ENCODE measurements around the gene CDC73.

Gene CDC73

DNA sequence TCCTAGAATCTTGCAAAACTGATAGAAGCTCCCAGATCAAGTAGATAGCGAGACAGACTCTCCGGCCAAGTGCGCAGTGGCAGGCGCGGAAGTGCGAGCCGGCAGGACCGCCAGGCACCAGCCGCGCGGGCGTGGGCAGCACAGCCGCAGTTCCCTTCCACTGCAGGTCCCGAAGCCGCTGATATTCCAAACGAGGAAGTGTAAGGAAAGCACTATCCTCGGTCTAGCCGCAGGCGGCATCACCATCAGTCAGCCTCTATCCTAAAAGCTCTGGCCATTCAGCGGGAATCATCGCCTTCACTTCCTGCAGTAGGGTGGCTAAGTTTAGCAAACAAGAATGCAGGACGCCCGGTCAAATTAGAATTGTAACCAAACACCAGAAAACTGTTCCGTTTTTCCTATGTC lies 17.3 kb upstream of the CDC73 start:
- no peak overlapping the region for H2BK120ac ChIP-seq (ENCODE audit: low read depth, low read length)
- H3K79me2 ChIP-seq (ENCODE audit: control insufficient read depth, insufficient read depth, low read length) = no peaks in the 10 kb centered on the region
- H3K23ac ChIP-seq (ENCODE audit: low read length) = peak overlapping the region; percentile 81
- no CpG with 5 or more reads among the region's 24 CpGs for WGBS (ENCODE audit: extremely low coverage, insufficient coverage, low lambda C conversion rate)
- H3K18ac ChIP-seq (ENCODE audit: low read length) = no peak overlapping the region
- peaks cover 5% of the 10 kb centered on the region for H3K4me1 ChIP-seq (ENCODE audit: control insufficient read depth, low read depth, low read length)
- peak overlapping the region; percentile 45 for H3K4me2 ChIP-seq (ENCODE audit: low read length)
- H3K56ac ChIP-seq (ENCODE audit: low read length) = peak overlapping the region; percentile 94
- H3K4me3 ChIP-seq (ENCODE audit: low read length) = peak overlapping the region; percentile 83
- no peak overlapping the region for H2BK15ac ChIP-seq (replicated peaks; ENCODE audit: low read depth)
- DNase-seq = peak; percentile 77
- no peak overlapping the region for H4K5ac ChIP-seq (ENCODE audit: low read length)
- H3K9ac ChIP-seq (ENCODE audit: low read length) = peak overlapping the region; percentile 79
- no peaks in the 10 kb centered on the region for H3K36me3 ChIP-seq (ENCODE audit: control insufficient read depth, insufficient read depth, low read length)
- no peak overlapping the region for H2AK5ac ChIP-seq (ENCODE audit: low read length)
- no peak overlapping the region for H3K4ac ChIP-seq (ENCODE audit: low read depth, low read length)
- H3K27me3 ChIP-seq (ENCODE audit: insufficient read depth, low read length, poor library complexity) = no peaks in the 10 kb centered on the region
- H2BK5ac ChIP-seq (ENCODE audit: low read length) = no peak overlapping the region
- no peaks in the 10 kb centered on the region for H3K79me1 ChIP-seq (ENCODE audit: low read length)
- H4K8ac ChIP-seq (ENCODE audit: low read depth, low read length) = no peak overlapping the region
- peak overlapping the region; percentile 88 for H3K27ac ChIP-seq (ENCODE audit: low read depth, low read length)

DNA sequence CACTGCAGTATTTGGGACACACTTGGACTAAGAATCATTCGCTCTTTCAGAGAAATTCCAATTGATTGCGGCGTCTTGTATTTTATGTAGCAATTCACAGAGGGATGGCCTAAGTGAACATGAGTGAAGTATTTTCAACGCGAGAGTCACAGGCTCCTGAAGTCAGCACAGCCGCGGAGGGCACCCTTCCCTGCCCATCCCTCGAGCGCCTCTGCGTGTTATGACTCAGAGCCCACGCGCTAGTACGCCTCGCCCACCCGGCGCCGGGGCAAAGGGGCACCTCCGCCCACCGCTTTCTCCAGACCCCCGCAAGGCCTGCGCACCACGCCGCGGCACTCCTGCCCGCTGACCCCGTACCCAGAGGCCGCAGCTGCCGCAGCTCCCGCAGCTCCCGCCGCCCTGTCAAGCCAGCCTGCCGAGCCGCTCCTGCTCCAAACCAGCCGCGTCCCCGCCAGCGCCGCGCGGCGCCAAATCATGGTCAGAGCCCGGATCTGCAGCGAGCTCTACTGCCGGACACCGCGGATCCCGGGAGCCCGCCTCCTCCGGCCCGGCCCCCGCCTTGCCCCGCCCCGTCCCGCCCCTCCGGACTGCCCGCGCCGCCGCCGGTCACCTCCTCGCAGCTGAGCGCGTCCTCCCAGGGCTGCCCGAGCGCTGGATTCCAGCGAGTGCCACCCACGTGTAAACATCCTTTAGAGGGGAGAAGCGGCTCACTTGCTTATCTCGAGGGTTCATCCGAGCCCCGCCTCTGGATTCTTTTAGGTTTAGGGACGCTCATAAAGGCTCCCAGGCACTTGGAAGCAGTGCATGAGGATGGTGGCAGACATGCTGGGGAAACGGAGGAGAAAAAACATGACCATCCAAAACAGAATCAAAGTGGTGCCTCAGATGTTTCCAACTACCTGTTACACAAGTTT lies 16.7 kb upstream of the CDC73 start, which contains the start of gene GLRX2:
Gene GLRX2, minus strand, starts transcription at position 508 of the 914 bp plus-strand sequence. Its CDS starts 32 bp downstream, at position 476.
- peak within 1 kb of the TSS; percentile 94 for H3K56ac ChIP-seq (ENCODE audit: low read length)
- peak within 1 kb of the TSS; percentile 71 for H3K4me2 ChIP-seq (ENCODE audit: low read length)
- WGBS (ENCODE audit: extremely low coverage, insufficient coverage, low lambda C conversion rate) = no CpG with 5 or more reads among the region's 73 CpGs
- peak within 1 kb of the TSS; percentile 92 for H3K27ac ChIP-seq (ENCODE audit: low read depth, low read length)
- H3K36me3 ChIP-seq (ENCODE audit: control insufficient read depth, insufficient read depth, low read length) = no peaks in the 10 kb centered on the region
- no peak within 1 kb of the TSS for H3K4ac ChIP-seq (ENCODE audit: low read depth, low read length)
- peak within 1 kb of the TSS; percentile 83 for H3K4me3 ChIP-seq (ENCODE audit: low read length)
- H4K5ac ChIP-seq (ENCODE audit: low read length) = no peak within 1 kb of the TSS
- H3K9ac ChIP-seq (ENCODE audit: low read length) = peak within 1 kb of the TSS; percentile 79
- DNase-seq = peak; percentile 87
- H2BK15ac ChIP-seq (replicated peaks; ENCODE audit: low read depth) = no peak within 1 kb of the TSS
- no peaks in the 10 kb centered on the region for H3K79me2 ChIP-seq (ENCODE audit: control insufficient read depth, insufficient read depth, low read length)
- H2AK5ac ChIP-seq (ENCODE audit: low read length) = no peak within 1 kb of the TSS
- no peak within 1 kb of the TSS for H4K8ac ChIP-seq (ENCODE audit: low read depth, low read length)
- peaks cover 5% of the 10 kb centered on the region for H3K4me1 ChIP-seq (ENCODE audit: control insufficient read depth, low read depth, low read length)
- H2BK5ac ChIP-seq (ENCODE audit: low read length) = no peak within 1 kb of the TSS
- peak within 1 kb of the TSS; percentile 81 for H3K23ac ChIP-seq (ENCODE audit: low read length)
- H2BK120ac ChIP-seq (ENCODE audit: low read depth, low read length) = no peak within 1 kb of the TSS
- H3K79me1 ChIP-seq (ENCODE audit: low read length) = no peaks in the 10 kb centered on the region
- H3K18ac ChIP-seq (ENCODE audit: low read length) = peak within 1 kb of the TSS; percentile 87
- H3K27me3 ChIP-seq (ENCODE audit: insufficient read depth, low read length, poor library complexity) = no peaks in the 10 kb centered on the region

DNA sequence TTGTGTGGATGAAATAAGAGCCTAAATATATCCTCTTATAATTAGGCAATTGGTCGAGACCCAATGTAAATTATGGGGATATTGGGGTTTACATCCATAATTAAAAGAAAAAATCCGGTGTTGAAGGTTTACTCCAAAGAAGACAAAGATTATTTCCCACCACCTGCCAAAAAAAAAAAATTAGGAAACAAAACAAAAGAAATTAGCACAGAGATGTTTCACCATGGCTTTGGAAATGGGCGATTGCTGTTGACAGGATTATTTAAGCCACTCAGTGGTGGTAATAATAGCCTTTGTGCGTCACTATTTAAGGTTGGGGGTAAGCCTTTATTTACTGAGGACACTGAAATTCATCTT lies 16.0 kb upstream of the CDC73 start:
- WGBS (ENCODE audit: extremely low coverage, insufficient coverage, low lambda C conversion rate) = no CpG with 5 or more reads among the region's 4 CpGs
- H2BK15ac ChIP-seq (replicated peaks; ENCODE audit: low read depth) = no peak overlapping the region
- peak overlapping the region; percentile 71 for H3K4me2 ChIP-seq (ENCODE audit: low read length)
- no peak overlapping the region for H3K23ac ChIP-seq (ENCODE audit: low read length)
- no peak overlapping the region for H3K4ac ChIP-seq (ENCODE audit: low read depth, low read length)
- H3K79me2 ChIP-seq (ENCODE audit: control insufficient read depth, insufficient read depth, low read length) = no peaks in the 10 kb centered on the region
- H3K27me3 ChIP-seq (ENCODE audit: insufficient read depth, low read length, poor library complexity) = no peaks in the 10 kb centered on the region
- no peak overlapping the region for H4K5ac ChIP-seq (ENCODE audit: low read length)
- no peak overlapping the region for H2BK5ac ChIP-seq (ENCODE audit: low read length)
- peak overlapping the region; percentile 78 for H3K9ac ChIP-seq (ENCODE audit: low read length)
- no peaks in the 10 kb centered on the region for H3K79me1 ChIP-seq (ENCODE audit: low read length)
- H3K56ac ChIP-seq (ENCODE audit: low read length) = peak overlapping the region; percentile 88
- no peaks in the 10 kb centered on the region for H3K36me3 ChIP-seq (ENCODE audit: control insufficient read depth, insufficient read depth, low read length)
- peak overlapping the region; percentile 92 for H3K27ac ChIP-seq (ENCODE audit: low read depth, low read length)
- H2BK120ac ChIP-seq (ENCODE audit: low read depth, low read length) = no peak overlapping the region
- no peak overlapping the region for H4K8ac ChIP-seq (ENCODE audit: low read depth, low read length)
- peak overlapping the region; percentile 73 for H3K4me3 ChIP-seq (ENCODE audit: low read length)
- H3K18ac ChIP-seq (ENCODE audit: low read length) = no peak overlapping the region
- DNase-seq = no peak
- no peak overlapping the region for H2AK5ac ChIP-seq (ENCODE audit: low read length)
- H3K4me1 ChIP-seq (ENCODE audit: control insufficient read depth, low read depth, low read length) = peaks cover 5% of the 10 kb centered on the region

DNA sequence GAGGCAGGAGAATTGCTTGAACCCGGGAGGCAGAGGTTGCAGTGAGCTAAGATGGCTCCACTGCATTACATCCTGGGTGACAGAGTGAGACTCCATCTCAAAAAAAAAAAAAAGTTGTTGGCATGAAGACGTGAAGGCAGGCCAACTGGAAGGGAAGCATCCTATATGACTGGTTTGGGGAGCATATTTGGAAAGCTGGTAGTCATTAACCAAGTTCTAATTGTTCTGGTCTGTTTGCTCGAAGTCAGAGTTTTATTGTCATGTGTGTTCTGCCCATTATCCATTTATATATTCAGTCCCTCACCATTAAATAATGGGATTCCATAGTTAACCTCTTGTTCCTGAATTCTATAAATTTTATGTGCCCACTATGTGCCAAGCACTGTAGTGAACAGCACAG lies 13.4 kb upstream of the CDC73 start:
- H3K4me2 ChIP-seq (ENCODE audit: low read length) = no peak overlapping the region
- no peak overlapping the region for H2BK120ac ChIP-seq (ENCODE audit: low read depth, low read length)
- no peak for DNase-seq
- no peaks in the 10 kb centered on the region for H3K79me1 ChIP-seq (ENCODE audit: low read length)
- no peak overlapping the region for H2BK15ac ChIP-seq (replicated peaks; ENCODE audit: low read depth)
- H3K79me2 ChIP-seq (ENCODE audit: control insufficient read depth, insufficient read depth, low read length) = no peaks in the 10 kb centered on the region
- H3K18ac ChIP-seq (ENCODE audit: low read length) = no peak overlapping the region
- no peak overlapping the region for H4K8ac ChIP-seq (ENCODE audit: low read depth, low read length)
- no peak overlapping the region for H2BK5ac ChIP-seq (ENCODE audit: low read length)
- no peaks in the 10 kb centered on the region for H3K27me3 ChIP-seq (ENCODE audit: insufficient read depth, low read length, poor library complexity)
- no peak overlapping the region for H3K56ac ChIP-seq (ENCODE audit: low read length)
- H3K4ac ChIP-seq (ENCODE audit: low read depth, low read length) = no peak overlapping the region
- no peak overlapping the region for H2AK5ac ChIP-seq (ENCODE audit: low read length)
- no CpG with 5 or more reads among the region's 3 CpGs for WGBS (ENCODE audit: extremely low coverage, insufficient coverage, low lambda C conversion rate)
- no peak overlapping the region for H3K9ac ChIP-seq (ENCODE audit: low read length)
- H4K5ac ChIP-seq (ENCODE audit: low read length) = no peak overlapping the region
- H3K4me1 ChIP-seq (ENCODE audit: control insufficient read depth, low read depth, low read length) = peaks cover 5% of the 10 kb centered on the region
- no peak overlapping the region for H3K27ac ChIP-seq (ENCODE audit: low read depth, low read length)
- no peaks in the 10 kb centered on the region for H3K36me3 ChIP-seq (ENCODE audit: control insufficient read depth, insufficient read depth, low read length)
- no peak overlapping the region for H3K4me3 ChIP-seq (ENCODE audit: low read length)
- H3K23ac ChIP-seq (ENCODE audit: low read length) = no peak overlapping the region

GRCh38 chr1:193109619-193110018 lies 12.2 kb upstream of the CDC73 start:
- no peaks in the 10 kb centered on the region for H3K79me1 ChIP-seq (ENCODE audit: low read length)
- H3K4me1 ChIP-seq (ENCODE audit: control insufficient read depth, low read depth, low read length) = peaks cover 3% of the 10 kb centered on the region
- WGBS (ENCODE audit: extremely low coverage, insufficient coverage, low lambda C conversion rate) = no CpG with 5 or more reads among the region's 1 CpG
- H3K27ac ChIP-seq (ENCODE audit: low read depth, low read length) = no peak overlapping the region
- H3K4ac ChIP-seq (ENCODE audit: low read depth, low read length) = no peak overlapping the region
- H3K9ac ChIP-seq (ENCODE audit: low read length) = no peak overlapping the region
- no peaks in the 10 kb centered on the region for H3K79me2 ChIP-seq (ENCODE audit: control insufficient read depth, insufficient read depth, low read length)
- no peak overlapping the region for H2BK120ac ChIP-seq (ENCODE audit: low read depth, low read length)
- H3K56ac ChIP-seq (ENCODE audit: low read length) = no peak overlapping the region
- H2AK5ac ChIP-seq (ENCODE audit: low read length) = no peak overlapping the region
- no peak overlapping the region for H3K4me3 ChIP-seq (ENCODE audit: low read length)
- H2BK5ac ChIP-seq (ENCODE audit: low read length) = no peak overlapping the region
- H3K18ac ChIP-seq (ENCODE audit: low read length) = no peak overlapping the region
- H4K5ac ChIP-seq (ENCODE audit: low read length) = no peak overlapping the region
- DNase-seq = no peak
- H4K8ac ChIP-seq (ENCODE audit: low read depth, low read length) = no peak overlapping the region
- H3K23ac ChIP-seq (ENCODE audit: low read length) = no peak overlapping the region
- H3K36me3 ChIP-seq (ENCODE audit: control insufficient read depth, insufficient read depth, low read length) = no peaks in the 10 kb centered on the region
- no peaks in the 10 kb centered on the region for H3K27me3 ChIP-seq (ENCODE audit: insufficient read depth, low read length, poor library complexity)
- no peak overlapping the region for H2BK15ac ChIP-seq (replicated peaks; ENCODE audit: low read depth)
- H3K4me2 ChIP-seq (ENCODE audit: low read length) = no peak overlapping the region

All from mesendoderm (in vitro differentiated cells).